ENCODE measurements around the gene MALT1.

Gene MALT1

GRCh38 chr18:58687871-58688308 lies 16.6 kb downstream of the MALT1 start:
- peak in 1 of 2 donors; percentile 17 for DNase-seq (ENCODE audit: low read depth in 2 of 2, low spot score in 1 of 2)

- no peak for DNase-seq (ENCODE audit: low read depth in 2 of 2, low spot score in 1 of 2)
Observed at GRCh38 chr18:58690259-58690658, 19.0 kb downstream of the MALT1 start.

GRCh38 chr18:58691256-58691655 lies 20.0 kb downstream of the MALT1 start:
- no peak for DNase-seq (ENCODE audit: low read depth in 2 of 2, low spot score in 1 of 2)

DNA sequence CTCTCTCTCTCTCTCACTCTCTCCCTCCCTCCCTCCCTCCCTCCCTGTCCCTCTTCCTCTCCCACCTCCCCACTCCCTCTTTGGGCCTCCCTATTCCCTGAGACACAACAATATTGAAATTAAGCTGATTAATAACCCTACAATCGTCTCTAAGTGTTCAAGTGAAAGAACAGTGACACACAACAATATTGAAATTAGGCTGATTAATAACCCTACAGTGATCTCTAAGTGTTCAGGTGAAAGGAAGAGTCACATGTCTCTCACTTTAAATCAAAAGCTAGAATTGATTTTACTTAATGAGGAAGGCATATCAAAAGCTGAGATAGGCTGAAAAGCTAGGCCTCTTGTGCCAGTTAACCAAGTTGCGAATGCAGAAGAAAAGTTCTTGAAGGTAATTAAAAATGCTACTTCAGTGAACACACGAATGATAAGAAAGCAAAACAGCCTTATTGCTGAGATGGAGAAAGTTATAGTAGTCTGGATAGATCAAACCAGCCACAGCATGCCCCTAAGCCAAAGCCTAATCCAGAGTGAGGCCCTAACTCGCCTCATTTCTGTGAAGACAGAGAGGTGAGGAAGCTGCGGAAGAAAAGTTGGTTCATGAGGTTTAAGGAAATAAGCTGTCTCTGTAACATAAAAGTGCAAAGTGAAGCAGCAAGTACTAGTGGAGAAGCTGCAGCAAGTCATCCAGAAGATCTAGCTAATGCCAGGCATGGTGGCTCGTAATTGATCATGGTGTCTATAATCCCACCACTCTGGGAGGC lies 21.3 kb downstream of the MALT1 start:
- no peak for DNase-seq (ENCODE audit: low read depth in 2 of 2, low spot score in 1 of 2)

DNA sequence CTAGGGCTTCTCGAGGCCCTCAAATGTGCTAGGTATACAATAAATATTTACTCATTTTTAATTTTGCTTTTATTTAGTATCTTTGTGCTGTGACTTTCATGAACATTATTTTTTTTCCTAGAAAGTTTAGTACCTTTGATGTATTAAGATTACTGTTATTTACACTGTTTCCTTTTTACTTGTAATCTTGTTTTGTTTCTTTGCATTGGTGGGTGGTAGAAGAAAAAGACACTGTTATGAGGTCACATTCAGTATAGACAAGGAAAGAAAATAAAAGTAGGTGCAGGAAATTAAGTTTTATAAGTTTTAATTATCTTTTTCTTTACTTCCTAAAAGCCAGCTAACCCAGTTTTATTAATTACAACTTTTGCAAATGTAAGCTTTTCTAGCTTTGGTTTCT lies 23.0 kb downstream of the MALT1 start:
- no peak for DNase-seq (ENCODE audit: low read depth in 2 of 2, low spot score in 1 of 2)

- no peak for DNase-seq (ENCODE audit: low read depth in 2 of 2, low spot score in 1 of 2)
Observed at GRCh38 chr18:58694720-58695468, 23.6 kb downstream of the MALT1 start.

DNA sequence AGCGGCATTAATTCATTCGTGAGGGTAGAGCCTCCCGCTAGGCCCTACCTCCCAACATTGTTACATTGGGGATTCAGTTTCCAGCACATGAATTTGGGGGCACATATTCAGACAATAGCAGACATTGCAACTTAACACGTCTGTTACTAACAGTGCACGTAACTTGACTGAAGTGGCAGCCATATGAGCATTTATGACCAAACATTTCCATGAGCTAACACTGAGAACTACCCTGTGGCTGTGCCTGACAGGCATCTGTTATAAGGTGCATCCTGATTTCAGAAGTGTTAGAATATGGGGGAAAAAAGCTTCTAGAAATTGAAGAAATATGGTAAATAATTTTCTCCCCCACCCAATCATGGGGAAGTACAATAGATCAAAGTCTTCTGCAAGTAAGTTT lies 24.5 kb downstream of the MALT1 start:
- DNase-seq (ENCODE audit: low read depth in 2 of 2, low spot score in 1 of 2) = no peak

- DNase-seq (ENCODE audit: low read depth in 2 of 2, low spot score in 1 of 2) = no peak
Observed at GRCh38 chr18:58697146-58697545, 25.9 kb downstream of the MALT1 start.

DNA sequence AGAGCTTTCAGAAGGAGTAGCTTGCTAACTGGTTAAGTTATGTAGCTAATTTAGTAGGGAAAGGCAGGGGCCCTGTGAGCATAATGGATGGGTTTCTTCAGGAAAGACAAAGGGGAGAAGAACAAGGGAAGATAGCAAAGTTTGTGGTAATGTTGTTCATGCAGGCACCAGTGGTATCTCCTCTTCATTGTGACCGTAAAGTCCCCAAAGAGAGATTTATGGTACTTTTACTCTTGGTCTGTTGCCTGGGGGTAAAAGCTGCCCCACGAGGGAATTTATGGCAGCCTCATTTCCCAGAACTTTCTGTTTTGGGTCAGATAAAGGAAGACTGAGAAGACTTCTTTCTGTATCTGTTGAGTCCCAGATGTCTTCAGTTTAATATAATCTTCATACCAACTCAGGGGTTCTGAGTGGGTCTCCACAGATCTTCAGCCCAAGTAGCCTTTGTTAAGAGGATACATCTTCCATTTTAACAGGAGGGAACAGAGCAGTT lies 27.5 kb downstream of the MALT1 start:
- no peak for DNase-seq (ENCODE audit: low read depth in 2 of 2, low spot score in 1 of 2)

- no peak for DNase-seq (ENCODE audit: low read depth in 2 of 2, low spot score in 1 of 2)
Observed at GRCh38 chr18:58699551-58699950, 28.3 kb downstream of the MALT1 start.

GRCh38 chr18:58700209-58700608 lies 28.9 kb downstream of the MALT1 start:
- no peak for DNase-seq (ENCODE audit: low read depth in 2 of 2, low spot score in 1 of 2)

DNA sequence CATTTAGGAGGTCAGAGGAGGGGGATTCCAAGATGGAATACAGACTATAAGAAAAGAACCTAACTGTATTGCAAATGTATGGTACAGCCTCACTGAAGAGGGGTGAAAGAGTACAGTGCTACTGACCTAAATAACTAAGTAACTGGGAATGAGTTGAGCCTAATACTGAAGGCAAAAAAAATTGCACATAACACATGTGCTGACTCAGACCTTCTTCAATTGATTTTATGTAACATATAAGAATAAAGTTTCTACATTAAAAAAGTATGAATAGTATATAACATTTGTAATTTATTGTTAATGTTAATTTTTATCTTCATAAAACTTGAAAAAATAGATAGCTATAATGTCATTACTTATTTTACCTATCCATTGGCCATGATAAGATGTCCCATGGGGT lies 41.7 kb downstream of the MALT1 start:
- no peak for DNase-seq (ENCODE audit: low read depth in 2 of 2, low spot score in 1 of 2)

DNA sequence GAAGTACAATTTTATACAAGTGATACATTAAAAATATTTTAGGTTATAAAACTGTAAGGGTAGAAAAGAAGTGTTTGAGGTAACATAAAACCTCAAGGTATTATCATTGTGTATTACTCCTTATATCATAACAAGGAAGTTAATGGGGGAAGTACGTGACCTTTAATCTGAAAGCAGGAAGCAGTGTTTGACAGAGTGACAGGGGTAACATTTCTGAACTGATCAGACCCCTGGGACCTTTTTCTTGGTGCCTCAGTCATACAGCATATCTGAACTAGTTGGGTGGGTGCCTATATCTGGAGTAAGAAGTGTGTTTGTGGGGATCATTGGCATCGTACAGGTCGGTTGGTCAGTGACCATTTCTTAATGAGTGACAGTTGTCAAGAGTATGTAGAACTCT lies 43.0 kb downstream of the MALT1 start:
- no peak for DNase-seq (ENCODE audit: low read depth in 2 of 2, low spot score in 1 of 2)

GRCh38 chr18:58714821-58715220 lies 43.6 kb downstream of the MALT1 start:
- DNase-seq (ENCODE audit: low read depth in 2 of 2, low spot score in 1 of 2) = no peak

- no peak for DNase-seq (ENCODE audit: low read depth in 2 of 2, low spot score in 1 of 2)
Observed at GRCh38 chr18:58715540-58715939, 44.3 kb downstream of the MALT1 start.

- no peak for DNase-seq (ENCODE audit: low read depth in 2 of 2, low spot score in 1 of 2)
Observed at GRCh38 chr18:58716060-58716756, 44.9 kb downstream of the MALT1 start.

DNA sequence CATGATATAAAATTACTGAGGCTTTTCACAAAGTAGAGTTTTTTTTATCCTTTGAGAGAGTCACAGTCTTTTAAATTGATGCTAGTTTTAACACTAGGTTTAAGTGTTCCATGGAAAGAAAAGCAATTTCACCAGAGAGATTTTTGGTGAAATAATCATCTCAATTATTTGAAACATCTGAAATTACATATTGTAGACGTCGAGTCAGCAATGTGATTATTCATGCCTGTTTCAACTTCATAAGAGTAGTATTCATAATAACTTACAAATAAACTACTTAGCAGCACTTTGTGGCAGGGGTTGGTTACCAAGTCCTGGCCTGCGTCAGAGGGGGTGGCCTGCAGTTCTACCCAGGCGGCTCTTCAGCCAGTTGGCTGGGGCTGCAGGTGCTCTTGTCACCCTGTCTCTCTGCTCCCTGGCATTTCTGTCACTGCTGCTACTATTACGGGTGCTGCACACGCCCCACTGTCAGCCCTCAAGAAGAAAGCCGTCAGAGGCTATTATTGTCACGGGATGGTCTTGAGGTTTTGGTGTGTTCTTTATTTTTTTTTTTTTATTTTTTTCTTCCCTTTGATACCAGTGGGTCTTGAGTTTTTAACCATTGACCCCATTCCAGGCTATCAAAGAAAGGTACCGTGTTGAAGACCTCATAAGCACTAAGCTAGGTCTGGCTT lies 50.4 kb downstream of the MALT1 start:
- DNase-seq (ENCODE audit: low read depth in 2 of 2, low spot score in 1 of 2) = no peak

DNA sequence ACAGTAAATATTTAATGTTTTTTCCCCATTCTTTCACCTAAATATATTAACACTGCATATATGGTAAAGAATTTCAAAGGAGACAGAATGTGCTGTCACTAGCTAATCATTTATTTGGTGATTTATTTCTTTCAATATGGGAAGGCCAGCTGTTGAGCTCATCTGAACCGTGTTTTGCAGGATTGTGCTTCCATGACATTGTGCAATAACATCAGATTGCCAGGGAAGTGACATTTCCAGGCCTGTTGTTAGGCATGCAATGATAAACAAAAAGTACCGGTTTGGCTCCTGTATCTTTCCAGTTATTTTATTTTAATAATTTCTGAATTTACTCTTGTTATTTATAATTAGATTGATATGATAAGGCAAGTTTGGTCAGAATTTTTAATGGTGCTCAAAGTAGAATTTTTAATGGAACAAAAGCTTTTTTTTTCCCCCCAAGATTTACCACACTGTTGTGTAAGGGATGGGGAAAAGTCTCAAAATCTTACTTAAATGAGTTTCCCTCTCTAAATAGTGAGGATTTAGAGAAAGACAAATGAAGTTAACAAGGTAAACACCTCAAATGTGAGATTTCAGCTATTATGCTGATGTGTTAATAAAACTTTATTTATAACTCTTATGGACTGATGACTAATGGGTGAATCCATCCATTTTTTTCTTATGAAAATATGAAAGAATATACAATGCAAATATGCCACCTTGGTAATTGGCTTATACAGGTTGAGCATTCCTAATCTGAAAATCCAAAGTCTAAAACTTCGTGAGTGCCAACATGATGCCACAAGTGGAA lies 52.7 kb downstream of the MALT1 start:
- DNase-seq (ENCODE audit: low read depth in 2 of 2, low spot score in 1 of 2) = no peak

DNA sequence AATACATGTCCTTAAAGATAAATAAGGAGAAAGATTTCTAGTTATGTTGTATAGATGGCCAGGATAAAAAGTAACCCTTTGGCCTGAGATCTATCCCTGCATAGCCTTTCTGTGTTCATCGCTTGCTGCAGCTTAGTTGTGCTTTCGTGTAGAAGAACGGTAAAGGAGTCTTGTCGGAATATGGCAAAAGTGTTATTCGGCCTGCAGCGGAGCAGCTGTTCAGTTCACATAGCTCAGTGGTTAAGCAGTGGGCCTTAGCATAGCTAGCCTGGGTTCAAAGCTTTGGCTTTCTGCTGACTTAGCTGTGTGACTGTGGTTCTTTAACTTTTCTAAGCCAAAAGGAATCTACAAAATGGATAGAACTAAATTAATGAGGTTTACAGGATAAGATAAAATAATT lies 55.4 kb downstream of the MALT1 start:
- no peak for DNase-seq (ENCODE audit: low read depth in 2 of 2, low spot score in 1 of 2)

DNA sequence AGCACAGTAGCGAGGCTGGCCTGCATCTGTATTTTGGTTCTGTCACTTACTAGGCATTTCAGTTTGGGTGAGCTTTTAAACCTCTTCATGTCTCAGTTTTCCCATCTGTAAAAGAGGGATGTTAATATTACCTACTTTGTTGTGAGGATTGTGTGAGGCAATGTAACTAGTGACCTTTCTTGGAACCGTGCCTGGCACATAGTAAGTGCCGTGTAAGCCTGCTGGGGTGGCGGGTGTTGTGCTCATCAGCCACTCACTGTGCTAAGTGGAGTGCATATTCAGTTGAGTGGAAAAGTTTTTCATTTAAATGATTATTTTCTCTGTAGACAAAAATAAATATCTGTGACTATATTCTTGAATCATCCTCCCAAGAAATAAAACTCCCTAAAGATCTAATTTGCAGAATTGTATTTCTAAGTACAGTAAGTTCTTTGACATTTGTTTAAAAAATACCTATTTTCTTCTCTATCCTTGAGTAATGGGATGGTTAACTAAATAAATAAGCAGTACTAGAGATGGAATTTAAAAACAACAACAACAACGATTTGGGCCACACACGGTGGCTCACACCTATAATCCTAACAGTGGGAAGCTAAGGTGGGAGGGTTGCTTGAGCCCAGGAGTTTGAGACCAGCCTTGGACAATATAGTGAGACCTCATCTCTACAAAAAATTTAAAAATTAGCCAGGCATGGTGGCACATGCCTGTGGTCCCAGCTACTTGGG lies 56.7 kb downstream of the MALT1 start:
- DNase-seq (ENCODE audit: low read depth in 2 of 2, low spot score in 1 of 2) = no peak
